Suppressor macrophage treated with lipopolysaccharide for 1 hour (primary cell): ENCODE measurements around the gene PRDM11.

Experiments
- DNase-seq, 3 donors: peaks; one replicate each; pipeline ENCODE4 v3.0.0-alpha.2; 2020 to 2022

PRDM11 gene

DNA sequence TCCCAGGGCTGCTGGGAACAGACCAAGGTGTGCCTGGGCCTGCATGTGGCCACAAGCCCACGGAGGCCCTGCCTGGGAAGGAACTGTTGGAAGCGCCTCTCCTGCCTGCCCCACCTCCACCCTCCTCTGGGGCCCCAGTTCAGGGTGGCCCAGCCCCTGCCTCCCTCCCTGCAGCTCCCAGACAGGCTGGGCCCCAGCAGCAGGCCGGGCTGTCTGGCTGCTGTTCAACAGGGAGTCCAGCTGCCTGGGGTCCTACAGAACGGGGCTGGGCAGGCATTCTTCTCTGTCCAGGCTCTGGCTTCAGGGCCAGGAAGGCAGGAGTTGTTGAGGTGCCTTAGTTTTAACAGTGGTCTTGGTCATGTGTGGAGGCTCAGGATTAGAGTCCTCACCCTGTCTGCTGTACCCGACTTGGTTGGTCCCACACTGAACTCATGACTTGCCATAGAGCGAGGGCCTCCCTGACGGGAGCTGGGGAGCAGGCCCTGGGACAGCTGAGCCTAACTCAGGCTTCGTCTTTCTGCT, 11.8 kb downstream of the PRDM11 start:
- no peak for DNase-seq

- no peak for DNase-seq
Observed at GRCh38 chr11:45158891-45159605, 12.6 kb downstream of the PRDM11 start.

DNA sequence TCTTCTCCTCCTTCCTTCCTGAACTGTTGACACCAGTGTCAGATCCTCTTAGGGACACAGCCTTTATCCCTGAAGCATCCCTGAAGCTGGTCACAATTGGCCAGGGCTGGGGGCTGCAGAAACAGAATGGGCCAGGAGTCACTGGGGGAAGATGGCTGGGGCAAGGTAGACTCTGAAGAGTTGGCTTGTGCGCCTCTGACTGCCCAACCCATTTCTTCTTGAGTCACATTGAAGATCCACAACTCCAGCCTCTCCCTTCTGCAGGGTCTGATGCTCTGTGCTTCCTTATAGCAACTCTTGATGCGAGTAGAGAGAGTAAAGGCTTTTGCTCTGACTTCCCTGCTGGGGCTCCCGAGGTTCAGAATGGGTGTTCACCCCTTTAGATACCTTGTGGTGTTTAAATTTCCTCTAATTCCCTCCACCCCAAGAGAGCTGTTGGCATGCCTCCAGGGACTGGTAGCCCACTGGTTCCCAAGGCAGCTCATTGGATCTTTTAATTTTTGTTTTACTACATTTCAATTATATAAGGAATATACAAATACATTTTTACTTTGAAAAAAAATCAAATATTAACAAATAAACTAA, 13.4 kb downstream of the PRDM11 start:
- DNase-seq: no peak

GRCh38 chr11:45161252-45162063, 15.0 kb downstream of the PRDM11 start:
- no peak for DNase-seq

DNA sequence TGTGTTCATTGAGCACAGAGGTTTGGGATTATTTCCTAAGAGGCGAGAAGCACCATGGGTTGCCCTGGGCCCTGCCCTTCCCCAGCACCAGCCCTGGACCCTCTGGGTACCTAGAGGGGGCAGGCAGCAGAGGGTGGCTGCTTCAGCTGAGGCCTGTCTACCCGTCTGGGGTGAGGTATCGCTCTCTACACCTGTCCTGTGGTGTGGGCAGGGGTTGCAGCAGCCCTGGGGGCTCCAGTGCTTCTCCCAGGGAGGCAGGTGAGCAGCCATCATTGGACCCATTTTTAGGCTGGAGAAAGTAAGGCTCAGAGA, 15.6 kb downstream of the PRDM11 start:
- no peak for DNase-seq

- DNase-seq: no peak
Observed at GRCh38 chr11:45162916-45163879, 16.8 kb downstream of the PRDM11 start.

GRCh38 chr11:45163956-45164575, 17.6 kb downstream of the PRDM11 start:
- peak in 2 of 3 donors; percentile 9 to 12 for DNase-seq

DNA sequence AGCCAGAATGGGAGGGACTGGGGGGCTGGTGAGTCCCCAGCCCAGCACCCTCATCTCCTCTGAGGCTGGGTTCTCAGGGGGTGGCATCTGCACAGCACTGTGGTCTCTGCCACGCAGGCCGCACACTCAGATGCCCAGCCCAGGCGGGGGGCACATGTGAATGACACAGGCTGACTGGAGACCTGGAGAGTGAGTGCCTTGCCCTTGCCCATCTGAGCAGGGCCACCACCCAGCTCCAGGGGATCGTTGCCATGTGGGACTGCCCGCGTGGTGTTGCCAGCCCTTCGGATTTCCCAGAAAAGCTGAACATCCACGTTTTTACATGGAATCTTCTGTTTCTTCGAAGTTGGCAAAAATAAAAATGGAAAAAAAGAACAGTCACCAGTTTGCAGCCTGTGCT, 18.9 kb downstream of the PRDM11 start:
- DNase-seq: no peak

DNA sequence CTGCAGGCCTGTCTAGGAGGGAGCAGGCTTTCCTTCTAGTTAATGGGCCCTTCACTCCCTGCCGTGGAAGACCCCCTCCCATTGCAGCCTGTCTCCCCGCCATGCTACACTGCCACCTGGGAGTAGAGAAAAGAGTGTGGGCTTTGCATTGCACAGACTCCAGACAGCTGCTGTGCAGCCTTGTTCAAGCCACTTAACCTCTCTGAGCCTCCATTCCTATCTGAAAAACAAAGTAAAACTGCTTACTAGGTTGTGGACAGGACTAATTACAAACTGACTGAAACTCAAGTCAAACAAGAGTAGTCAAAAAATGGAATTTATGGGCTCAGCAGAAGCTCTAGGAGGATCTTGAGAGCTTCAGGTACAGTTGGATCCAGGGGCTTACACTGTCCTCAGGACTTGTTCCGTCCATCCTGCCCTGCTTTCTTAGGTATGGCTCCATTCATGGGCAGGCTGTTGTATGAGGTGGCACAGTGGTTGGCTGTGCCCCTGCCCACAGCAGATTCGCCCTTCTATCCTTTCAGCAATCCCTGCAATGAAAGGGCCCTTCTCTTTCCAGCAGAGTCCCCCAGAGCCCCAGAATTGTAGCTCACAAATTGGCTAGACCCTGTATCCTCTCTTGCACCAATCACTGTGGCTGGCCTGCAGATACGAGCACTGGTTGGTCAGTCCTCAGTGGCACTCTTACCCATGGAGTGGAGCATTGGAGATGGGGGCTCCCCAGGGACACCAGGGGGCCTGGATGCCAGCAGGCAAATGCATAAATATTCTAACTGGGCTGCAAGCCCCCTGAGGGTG, 19.6 kb downstream of the PRDM11 start:
- DNase-seq: no peak

- DNase-seq: no peak
Observed at GRCh38 chr11:45166604-45166897, 20.1 kb downstream of the PRDM11 start.

- DNase-seq: no peak
Observed at GRCh38 chr11:45167283-45167682, 20.8 kb downstream of the PRDM11 start.

DNA sequence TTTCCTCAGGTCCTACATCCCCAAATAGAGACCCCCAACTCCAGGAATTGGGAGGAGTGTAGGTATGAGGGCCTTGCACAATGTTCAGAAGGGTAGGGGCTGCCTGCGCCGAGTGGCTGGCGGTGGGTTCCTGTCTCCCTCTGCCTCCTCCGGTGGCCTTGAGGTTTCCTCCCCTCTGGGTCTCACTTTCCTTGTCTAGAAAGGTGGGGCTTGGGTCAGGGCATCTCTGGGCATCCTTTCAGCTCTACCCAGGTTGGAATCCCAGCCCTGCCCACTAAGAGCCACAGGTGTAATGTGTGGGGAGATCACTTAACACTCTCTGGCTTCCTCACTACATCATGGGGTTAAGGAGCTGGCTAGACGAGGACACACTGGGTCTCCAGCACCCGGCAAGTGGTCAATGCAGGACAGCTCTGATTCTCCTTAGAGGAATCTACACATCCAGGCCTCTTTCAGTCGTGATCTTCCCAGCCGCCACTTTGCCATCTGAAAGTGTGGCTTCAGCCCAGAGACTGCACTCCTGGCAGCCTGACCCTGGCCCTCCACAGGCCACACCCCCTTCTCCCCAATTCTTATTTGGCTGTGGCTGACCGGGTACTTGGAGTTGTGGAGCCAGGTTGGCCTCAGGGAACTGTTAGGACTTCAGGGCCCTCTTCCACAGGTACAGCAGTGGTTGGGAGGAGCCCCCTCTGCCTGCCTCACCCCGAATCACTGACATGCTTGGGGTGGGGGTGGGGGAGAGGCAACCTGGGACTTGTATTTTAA, 22.1 kb downstream of the PRDM11 start:
- DNase-seq: no peak

DNA sequence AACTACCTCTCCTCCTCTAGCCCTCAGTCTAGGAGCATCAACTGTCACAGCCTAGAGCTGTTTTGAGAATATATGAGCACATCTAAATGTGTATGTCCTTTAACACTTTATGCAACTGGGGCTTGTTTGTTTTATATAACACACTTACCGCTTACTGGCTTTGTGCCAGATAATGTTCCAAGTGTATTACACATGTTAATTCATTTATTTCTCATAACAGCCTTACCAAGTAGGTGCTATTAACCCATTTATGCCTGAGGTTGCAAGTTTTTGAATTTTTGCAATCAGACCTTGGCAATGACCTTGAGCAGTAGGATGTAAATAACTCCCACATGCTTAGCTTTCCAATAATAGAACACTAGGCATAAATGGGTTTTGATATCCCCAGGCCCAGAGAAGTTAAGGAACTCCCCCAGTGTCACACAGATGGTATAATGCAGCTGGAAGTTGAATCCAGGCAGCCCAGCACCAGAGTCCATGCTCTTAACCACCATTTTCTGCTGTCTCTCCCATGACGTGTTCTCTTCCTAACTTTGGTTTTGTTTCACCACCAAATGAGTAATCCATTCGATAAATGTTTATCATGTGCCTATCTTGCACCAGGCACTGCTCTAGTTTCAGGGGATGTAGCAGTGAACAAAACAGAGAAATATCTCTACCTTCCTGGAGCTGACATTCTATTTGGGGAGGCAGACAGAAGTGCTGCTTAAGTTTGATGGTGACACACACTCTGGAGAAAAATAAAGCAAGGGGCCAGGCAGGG, 23.1 kb downstream of the PRDM11 start:
- DNase-seq: peak in 1 of 3 donors; percentile 11

GRCh38 chr11:45170484-45170883, 24.0 kb downstream of the PRDM11 start:
- DNase-seq: no peak

GRCh38 chr11:45171550-45171949, 25.1 kb downstream of the PRDM11 start:
- no peak for DNase-seq

GRCh38 chr11:45173064-45173463, 26.6 kb downstream of the PRDM11 start:
- DNase-seq: no peak

GRCh38 chr11:45174168-45174835, 27.9 kb downstream of the PRDM11 start:
- no peak for DNase-seq

DNA sequence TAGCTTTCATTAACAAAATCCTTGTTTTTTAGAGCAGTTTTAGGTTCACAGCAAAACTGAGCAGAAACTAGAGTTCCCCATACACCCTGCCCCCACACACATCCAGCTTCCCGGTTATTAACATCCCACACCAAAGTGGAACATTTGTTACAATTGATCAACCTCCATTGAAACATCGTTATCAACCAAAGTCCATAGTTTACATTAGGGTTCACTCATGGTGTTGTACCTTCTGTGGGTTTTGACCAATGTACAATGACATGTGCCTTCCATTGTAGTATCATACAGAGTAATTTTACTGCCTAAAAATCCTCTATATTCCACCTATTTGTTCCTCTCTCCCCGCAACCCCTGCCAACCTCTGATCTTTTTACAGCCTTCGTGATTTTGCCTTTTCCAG, 28.5 kb downstream of the PRDM11 start:
- DNase-seq: no peak

DNA sequence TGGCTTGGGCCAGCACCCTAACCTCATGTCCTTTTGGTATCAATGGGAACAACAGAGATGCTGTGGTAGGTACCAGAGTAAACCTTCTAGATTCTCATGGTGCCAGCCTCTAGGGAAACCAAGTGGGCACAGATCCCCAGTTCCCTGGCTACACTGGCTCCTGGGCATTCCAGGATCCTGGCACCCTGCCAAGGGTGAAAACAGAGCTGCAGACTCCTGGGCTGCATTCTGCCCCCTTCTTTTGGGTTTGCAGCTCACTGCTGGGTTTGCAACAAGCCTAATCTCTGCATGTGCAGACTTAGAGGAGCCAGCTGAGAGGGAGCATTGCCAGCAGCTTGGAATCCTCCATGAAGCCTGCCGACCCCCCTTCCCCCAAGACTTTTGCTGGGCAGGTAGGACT, 30.6 kb downstream of the PRDM11 start:
- DNase-seq: no peak
